HPDE6-E6E7 (cell line): Measurements from ENCODE around the gene FOXE3.
A peak's percentile ranks its signal among the peaks of the same experiment; 100 is the strongest.

ENCODE experiments used
- DNase-seq: peaks from one replicate; pipeline ENCODE4 v3.0.0; 2011; ENCODE audit warnings: missing footprints; ENCODE audit errors: extremely low spot score

FOXE3 gene

DNA sequence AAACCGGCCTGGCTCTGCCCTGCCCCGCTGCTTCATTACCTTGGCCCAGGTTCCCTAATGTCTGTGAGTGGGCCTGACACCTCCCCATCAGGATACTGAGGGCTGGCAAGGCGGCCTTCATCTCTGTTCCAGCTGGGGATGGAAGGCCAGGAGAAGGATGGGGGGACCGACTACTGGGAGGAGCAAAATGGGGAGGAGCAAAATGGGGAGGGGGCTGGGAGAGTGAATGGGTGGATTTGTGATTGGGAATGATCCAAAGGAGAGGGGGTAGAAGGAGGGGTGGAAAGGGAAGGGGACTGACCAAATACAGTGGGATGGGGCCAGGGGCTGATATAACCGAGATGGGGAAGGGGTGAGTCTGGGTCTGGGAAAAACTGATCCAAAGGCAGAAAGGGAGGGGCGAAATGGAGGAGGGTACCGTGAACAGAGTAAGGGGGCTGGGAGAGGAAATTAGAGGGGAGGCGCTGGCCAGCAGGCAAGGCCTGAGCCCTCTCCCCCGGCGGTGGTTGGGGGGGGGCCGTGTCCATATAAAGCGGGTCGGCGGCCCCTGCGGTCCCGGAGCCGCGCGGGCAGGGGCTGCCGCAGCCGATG lies at the start of gene FOXE3:
Gene FOXE3, plus strand, starts transcription at position 558 of the 591 bp plus-strand sequence. Its CDS starts 31 bp downstream, at position 589.
- DNase-seq = no peak

DNA sequence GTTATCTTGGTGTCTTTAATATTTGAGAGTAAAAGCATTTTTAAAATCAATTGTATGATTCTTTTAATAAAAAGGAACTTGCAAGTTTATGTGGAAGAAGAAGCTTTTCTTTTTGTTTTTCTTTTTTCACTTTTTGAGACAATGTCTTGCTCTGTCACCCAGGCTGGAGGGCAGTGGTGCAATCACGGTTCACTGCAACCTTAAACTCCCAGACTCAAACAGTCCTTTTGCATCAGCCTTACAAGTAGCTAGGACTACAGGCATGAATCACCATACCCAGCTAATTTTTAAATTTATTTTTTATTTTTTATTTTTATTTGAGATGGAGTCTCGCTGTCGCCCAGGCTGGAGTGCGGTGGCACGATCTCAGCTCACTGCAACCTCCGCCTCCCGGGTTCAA lies 48.4 kb upstream of the FOXE3 start:
- no peak for DNase-seq

DNA sequence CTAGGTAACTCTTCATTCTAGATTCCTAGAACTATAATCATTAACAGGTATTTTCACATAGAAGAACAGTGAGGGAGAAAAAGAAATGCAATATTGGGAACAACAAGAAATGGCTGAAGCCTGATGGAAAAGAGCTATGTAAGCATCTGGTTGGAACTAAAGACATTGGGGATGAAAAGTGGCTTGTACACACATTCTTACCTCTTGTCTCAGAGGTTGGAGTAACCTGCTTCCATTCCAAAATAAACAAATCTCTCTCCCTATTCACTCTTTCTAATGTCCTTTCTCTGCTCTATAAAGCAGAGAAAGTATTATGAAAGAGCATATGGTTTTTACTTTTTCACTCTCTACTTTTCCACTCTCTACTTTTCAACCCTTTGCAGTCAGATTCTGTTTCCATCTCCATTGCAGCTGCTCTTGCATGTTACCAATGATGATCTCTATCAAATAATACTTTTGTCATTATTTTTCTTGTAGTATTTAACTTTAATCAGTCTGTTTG lies 45.0 kb upstream of the FOXE3 start:
- DNase-seq = no peak

DNA sequence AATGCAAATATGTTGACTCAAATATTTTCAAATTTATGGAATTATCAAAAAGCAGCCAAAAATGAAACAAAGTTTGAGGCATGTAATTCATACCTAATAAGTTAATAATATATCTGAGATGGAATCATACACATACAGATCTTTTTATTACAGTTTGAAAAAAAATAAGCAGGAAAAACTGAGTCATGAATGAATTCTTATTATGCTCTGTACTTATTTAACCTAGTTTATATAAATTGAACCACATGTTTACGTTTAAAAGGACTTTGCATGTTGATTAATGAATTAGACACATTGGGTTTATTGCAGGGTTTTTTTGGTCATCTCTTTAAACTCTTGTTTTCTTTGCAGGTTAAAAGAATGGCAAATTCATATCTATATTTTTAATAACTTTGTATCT lies 41.6 kb upstream of the FOXE3 start:
- no peak for DNase-seq

DNA sequence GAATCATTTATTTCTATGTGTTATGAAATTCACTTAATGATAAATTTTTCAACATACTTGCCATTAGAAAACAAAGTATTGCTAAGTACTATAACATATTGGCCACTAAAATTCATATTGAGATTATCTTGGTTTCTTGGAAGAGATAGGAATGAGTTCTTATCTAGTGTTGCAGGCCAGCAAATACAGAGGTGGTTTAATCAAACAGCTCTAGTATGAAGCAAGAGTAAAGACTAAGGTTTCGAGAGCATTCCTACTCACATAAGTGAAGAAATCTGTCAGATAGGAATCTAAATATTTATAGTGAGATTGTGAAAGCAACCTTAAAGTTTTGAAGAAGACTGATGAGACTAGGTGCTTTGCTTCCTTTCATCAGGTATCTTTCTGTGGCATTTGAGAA lies 37.9 kb upstream of the FOXE3 start:
- DNase-seq = no peak

DNA sequence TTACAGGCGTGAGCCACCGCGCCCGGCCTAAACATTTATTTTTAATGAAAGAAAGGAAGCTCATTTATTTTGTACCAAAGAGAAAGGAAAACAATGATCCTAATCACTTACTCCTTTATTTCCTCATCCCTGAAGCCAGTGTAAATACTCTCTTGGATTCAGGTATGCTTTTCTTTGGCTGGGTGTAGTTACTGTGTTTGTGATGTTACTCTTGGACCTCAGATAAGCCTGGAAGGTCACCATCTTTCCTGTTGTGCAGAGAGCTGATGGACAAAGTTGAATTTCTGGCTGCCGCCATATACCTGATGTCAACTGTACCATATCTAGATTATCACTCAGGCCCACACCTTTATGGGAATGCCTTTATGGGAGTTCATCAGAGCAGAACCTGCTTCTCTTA lies 35.4 kb upstream of the FOXE3 start:
- DNase-seq = no peak

DNA sequence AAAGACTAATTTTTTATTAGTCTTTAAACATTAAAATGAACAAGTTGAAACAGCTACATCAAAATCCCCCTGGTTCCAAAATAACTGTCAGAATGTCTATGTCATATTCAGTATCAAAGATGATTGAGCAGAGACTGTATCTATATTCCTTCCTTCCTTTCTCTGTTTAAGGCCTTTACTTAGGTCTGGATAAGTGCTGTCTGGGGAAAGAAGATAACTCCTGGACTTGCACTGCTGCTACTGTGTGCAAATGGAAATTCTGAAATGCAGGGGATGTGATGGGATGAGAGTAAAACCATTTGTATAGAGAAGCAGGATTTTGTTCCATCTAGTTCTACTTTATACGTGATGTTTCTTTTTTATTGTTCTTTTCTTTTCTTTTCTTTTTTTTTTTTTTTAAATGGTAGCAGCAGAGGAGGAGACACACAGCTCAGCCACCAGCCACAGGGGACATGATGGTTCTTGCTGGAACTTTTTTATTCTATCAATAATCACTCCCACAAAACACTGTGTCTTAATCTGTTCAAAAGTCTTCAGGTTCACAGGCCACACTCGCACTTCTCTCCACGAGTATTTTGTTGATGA lies 33.6 kb upstream of the FOXE3 start:
- no peak for DNase-seq

DNA sequence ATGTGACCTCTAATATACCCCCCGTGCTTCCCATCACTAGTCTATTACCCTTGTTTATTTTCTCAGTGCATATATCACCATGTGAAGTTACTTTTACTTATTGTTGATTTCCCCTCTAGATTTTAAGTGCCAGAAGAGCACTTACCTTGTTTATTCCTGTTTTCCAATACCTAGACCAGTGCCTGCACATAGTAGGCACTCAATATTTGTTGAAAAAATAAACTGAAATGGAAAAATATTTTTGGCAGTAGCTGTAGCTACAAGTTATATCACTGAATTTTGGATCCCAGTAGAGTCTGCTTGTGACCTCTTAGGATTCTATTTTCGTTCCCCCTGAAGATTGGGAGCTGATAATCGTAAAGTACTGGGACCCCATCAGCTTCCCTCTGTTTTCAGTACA lies 32.0 kb upstream of the FOXE3 start:
- no peak for DNase-seq

DNA sequence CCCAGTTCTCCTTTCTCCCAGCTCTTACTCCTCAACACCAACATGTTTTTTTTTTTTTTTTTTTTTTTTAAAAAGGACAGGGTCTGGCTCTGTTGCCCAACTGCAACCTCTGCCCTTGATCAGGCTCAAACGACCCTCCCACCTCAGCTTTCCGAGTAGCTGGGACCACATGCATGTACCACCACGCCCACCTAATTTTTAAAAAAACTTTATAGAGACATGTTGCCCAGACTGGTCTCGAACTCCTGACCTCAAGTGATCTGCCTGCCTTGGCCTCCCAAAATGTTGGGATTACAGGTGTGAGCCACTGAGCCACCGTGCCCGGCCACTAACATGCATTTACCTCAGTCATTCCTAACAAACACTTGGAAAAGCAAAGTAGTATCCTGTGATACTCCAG lies 31.1 kb upstream of the FOXE3 start:
- no peak for DNase-seq

DNA sequence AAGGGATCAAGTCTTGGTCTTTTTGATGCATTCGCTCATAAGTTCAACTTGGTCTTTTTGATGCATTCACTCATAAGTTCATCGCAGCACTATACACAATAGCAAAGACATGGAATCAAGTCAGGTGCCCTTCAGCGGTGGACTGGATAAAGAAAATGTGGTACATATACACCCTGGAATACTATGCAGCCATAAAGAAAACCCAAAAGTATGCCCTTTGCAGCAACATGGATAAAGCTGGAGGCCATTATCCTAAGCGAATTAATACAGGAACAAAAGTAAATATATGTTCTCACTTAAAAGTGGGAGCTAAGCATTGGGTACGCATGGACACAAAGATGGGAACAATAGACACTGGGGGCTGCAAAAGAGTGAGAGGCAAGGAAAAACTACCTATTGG lies 29.8 kb upstream of the FOXE3 start:
- no peak for DNase-seq

DNA sequence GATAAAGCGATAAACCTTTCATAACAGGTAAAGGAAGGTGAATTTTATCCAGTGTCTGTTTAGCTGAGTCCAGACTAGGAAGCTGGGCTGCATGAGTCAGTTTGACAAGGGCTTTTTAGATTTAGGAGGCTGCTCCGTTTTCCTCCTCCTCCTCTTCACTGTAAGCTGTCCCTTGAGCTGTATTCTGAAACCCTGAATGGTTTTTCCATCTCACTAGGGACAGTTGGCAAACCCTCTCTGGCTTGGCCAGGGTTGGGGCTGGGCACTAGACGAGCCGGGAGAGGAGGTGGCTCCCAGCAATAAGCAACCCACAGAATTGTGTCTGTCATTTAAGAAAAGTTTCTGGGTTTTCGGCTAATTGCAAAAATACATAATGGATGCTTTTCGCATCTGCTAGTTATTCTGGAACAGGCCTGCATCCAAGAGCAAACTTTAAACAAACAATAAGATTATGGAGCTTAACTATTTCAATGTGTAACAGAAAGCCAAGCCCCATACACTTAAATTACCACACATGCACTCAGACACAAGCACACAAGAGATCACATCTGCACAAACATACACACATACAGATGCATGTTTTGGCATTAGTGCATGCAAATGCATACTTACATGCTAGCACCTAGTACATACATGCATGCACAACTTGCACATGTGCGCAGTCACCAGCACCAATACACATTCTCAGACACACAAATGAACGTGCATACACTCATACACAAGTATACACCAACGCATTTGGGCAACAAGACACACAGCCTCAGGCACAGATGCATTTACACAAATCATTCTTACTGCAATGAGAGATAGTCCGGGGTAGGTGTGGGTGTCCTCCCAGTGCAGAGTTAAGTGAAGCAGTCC lies 27.8 kb upstream of the FOXE3 start:
- DNase-seq = no peak

DNA sequence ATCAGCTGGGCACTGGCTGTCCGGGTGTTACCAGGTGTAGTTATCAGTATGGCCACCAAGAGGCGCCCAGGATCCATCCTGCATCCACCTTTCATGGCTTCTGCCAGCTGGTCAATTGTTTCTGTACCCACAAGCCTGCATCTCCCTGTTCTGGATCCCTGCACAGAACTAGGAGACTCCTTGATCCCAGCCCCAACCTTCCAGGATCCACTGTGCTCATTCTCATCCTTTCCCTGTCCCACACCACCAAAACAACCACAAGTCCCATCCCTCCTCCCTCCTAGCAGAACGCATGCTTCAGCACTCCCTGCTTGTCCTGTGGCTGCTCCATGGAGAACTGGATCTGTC lies 27.2 kb upstream of the FOXE3 start:
- peak; percentile 84 for DNase-seq

DNA sequence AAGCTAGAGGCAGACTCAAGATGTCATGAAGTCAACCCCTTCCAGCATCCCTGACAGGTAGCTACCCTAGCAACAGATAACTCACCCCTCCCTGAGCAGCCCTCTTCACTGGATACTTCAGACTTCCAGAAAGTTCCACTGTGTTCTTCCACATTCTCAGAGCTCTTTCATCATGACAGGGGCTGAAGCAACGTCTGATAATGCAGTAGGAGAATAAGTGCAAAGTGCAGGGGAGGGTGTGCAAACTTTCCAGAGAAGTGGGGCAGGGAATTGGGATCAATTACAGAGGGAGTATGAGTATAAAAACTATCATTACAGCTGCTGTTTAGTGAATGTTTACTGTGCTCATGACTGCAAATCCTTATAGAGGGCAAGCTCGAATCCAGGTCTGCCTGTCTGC lies 26.4 kb upstream of the FOXE3 start:
- no peak for DNase-seq

DNA sequence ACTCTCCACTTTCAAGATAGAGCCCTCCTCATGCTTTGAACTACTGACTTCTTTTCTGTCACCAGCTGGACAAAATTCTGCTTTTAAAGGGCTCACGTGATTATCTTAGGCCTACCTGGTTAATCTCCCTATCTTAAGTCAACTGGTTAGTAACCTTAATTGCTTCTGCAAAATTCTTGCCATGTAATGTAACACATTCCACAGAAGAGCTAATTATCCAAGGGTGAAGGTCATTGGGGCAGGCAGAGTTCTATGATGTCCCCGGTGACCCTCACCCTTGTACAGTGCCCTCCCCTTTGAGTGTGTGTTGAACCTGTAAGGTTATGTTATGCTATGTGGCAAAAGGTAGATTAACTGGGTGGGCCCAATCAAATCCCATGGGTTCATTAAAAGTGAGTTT lies 25.2 kb upstream of the FOXE3 start:
- DNase-seq = no peak

DNA sequence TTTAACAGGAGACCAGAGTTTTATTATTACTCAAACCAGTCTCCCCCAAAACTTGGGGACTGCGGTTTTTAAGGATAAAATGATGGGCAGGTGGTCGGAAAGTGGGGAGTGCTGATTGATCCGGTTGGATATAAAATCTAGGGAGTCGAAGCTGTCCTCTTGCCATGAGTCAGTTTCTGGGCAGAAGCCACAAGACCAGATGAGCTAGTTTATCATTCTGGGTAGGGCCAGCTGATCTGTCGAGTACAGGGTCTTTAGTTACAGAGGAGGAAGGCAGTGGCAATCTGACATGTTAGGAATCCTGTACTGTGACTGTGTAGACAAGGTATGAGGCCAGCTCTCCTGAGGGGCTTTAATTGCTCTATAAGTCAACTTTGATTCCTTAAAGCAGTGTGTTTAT lies 22.9 kb upstream of the FOXE3 start:
- no peak for DNase-seq

DNA sequence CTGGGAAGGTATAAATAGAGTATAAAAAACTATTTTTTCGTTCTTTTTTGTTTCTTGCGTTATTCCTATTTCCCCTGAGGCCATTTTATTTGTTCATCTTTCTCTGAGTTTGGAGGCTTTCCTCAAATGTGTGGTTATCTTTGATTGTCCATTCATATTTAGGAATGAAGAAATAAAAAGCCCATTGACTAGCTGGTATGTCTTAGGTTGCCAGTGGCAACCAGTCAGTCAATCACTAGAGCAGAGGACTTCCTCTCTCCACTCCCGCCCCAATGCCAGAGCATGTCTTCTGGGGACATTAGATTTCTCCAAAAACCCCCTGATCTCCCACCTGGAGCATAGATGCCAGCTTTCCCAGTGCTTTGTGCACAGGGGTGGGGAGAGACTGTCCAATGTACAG lies 20.7 kb upstream of the FOXE3 start:
- DNase-seq = no peak

DNA sequence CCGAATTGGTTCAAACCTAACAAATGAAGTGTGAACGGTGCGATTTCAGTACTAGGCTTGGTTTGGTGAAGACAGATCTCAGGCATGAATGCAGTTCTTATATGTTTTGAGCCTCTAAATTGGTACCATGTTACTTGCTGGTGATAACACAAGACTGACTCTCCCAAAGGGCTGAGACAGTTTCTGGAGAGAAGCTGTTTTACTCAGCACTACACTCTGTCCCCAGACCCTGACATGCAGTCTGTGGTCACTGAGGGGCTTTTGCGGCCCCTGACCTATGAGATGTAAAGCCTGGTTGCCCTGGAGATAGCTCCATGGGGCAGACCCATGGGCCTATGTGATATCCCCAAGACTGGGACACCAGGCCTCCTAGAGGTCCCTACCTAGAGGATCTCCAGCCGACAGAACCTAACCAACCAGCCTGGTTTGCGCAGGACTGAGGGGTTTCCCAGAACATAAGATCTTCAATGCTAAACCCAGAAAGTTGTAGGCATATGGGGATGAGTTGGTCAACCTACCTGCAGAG lies 19.4 kb upstream of the FOXE3 start:
- no peak for DNase-seq

DNA sequence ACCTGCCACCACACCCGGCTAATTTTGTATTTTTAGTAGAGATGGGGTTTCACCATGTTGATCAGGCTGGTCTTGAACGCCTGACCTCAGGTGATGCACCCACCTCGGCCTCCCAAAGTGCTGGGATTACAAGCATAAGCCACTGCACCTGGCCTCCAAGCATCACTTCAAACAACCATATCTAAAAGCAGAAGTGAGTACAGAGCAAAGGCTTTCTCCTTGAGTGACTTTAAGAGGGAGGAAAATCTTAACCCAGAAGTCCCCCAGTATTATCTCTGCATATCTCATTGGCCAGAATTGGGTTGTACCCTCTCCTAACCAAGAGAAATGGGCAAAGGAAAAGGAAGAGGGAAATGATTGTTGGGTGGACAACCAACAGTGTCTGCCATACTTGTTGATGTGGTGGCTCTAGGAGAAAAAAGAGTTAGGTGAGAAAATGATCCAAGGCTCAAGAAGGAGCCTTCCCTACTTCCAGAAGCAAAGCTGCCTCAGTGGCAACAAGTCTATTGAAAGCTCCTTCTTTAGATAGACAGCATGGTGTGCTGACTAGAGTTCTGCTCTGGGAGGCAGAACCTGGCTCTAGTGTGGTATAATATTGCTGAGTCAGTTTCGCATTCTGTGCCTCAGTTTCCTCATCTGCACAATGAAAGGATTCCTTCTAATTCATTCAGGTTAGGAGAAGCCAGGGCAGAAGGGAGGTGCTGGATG lies 16.8 kb upstream of the FOXE3 start:
- no peak for DNase-seq

DNA sequence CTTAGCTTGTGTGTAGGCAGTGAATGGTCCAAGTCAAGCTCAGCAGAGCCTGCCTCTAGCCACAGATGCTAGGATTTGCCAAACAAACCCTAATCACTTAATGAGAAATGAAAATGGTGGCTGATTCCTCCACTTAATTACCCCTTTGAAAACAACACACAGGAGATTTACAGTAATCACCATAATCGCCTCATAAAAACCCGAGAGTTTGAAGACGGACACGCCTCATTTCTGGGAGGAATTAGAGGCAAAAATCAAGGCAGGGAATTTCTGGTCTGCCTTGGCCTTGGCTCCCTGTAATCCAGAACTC lies 16.3 kb upstream of the FOXE3 start:
- no peak for DNase-seq

DNA sequence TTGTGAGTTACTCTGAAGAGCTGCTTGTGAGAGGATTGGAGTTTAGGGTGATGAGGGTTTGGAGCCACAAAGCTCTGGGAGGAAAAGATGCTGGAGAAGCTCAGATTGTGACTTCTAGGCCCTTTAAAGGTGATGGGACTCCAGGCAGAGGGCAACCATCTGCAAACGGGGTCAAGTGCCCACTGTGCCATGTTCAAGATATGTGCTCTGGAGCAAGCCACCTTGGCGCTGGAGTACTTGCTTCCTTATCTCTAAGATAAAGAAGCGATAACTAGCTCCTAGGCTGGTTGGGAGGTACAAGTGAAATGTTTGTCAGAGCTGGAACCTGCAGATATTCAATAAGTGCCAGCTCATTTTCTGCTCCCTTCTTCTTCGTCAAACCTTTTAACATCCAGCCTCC lies 14.3 kb upstream of the FOXE3 start:
- no peak for DNase-seq

DNA sequence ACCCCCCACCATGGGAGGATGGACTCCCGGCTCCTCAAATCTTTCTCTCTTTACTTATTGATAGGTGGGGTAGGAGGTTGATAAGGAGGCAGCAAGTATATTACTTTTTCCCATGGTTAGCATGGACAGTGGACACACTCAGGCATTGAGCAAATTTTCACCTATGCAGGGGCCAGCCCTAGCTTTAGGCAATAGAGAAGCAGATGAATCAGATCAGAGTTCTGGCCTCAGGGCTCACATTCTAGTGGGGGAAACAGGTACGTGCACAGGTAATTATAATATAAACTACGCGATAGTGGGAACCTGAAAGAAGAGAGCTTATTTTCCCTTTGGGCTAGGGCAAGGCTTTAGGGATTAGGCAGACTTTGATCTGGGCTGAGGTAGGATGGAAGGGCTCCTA lies 13.5 kb upstream of the FOXE3 start:
- no peak for DNase-seq

DNA sequence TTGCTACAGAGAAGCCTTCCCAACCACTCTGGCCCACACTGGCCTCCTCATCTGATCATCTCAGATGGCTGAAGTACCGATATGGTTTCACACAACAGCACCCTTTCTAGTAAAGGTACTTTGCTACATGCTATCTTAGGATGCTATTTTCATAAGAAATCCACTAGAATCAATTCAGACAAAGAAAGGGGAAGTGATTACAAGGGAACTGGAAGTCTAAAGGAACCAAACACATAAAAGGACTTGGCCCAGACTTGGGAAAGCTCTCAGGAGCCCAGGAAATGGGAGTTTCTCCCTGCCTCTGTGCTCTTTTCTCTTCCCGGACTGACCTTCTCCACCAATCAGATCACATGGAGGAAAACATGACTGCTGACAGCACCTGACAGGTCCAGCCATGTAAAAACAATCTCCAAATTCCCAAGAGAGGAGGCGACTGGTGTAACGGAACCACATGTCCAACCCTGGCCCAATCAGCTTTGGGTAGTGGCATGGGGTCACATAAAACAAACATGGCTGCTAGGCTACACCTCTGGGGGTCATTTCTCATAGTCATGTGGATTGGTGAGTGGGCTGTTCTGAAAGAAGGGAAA lies 12.7 kb upstream of the FOXE3 start:
- no peak for DNase-seq
